ENCODE data around the gene PRUNE2. TPM values are rescaled to one million over a fixed set of nuclear protein-coding genes. Genes with fewer than 3 reads are reported as not detected.

Gene PRUNE2
- total and polyA plus RNA-seq, 11 donors, result 0.51 to 7.7 (median 1.4) TPM

- DNase-seq, result no peak
- Histone ChIP-seq H3K4me1 (peaks cover 0 to 15% (median 0%) of the 10 kb centered on the region in 12 donors), H3K9me3 (peaks cover 0 to 5% (median 0%) of the 10 kb centered on the region in 12 donors), H3K36me3 (no peaks in the 10 kb centered on the region), H3K4me3 (no peak overlapping the region), H3K27ac (no peak overlapping the region), H3K27me3 (no peaks in the 10 kb centered on the region)
- 60 to 82% (median 67%) methylated on average over 1 of the region's 1 CpG for WGBS, 4 donors
- no peak for ATAC-seq
- intact Hi-C loops (cut with DNase I), result loop anchor here in 3 of 10 donors (5.0 kb wide), 1 partner anchor 38 kb away; no protein-coding TSS in a partner anchor
- TF ChIP-seq CTCF (IDR thresholded peaks at IDR 0.05) (no peak), POLR2A (IDR thresholded peaks at IDR 0.05) (no peak)
Measured at GRCh38 chr9:76664120-76664519, 241.8 kb downstream of the PRUNE2 start.

- DNase-seq, result no peak
- Histone ChIP-seq H3K4me1 (peaks cover 0 to 25% (median 0%) of the 10 kb centered on the region in 12 donors), H3K36me3 (no peaks in the 10 kb centered on the region), H3K9me3 (peaks cover 0 to 5% (median 0%) of the 10 kb centered on the region in 12 donors), H3K27me3 (no peaks in the 10 kb centered on the region), H3K4me3 (no peak overlapping the region), H3K27ac (no peak overlapping the region)
- TF ChIP-seq CTCF (IDR thresholded peaks at IDR 0.05) (no peak), POLR2A (IDR thresholded peaks at IDR 0.05) (no peak)
- intact Hi-C loops (cut with DNase I), result loop anchor here in 3 of 10 donors (5.0 kb wide), 1 partner anchor 40 kb away; no protein-coding TSS in a partner anchor
- WGBS, 4 donors, result 32 to 42% (median 37%) methylated on average over 6 of the region's 6 CpGs
- ATAC-seq, result no peak
Measured at GRCh38 chr9:76662476-76663281, 243.2 kb downstream of the PRUNE2 start.

GRCh38 chr9:76658510-76659231 lies 247.2 kb downstream of the PRUNE2 start:
- Histone ChIP-seq H3K4me1 (peaks cover 0 to 63% (median 8%) of the 10 kb centered on the region in 12 donors), H3K36me3 (no peaks in the 10 kb centered on the region), H3K9me3 (peaks cover 0 to 5% (median 0%) of the 10 kb centered on the region in 12 donors), H3K4me3 (no peak overlapping the region), H3K27me3 (no peaks in the 10 kb centered on the region), H3K27ac (no peak overlapping the region)
- intact Hi-C loops (cut with DNase I), result loop anchor here in 9 of 10 donors (1.0 to 10.0 kb wide), 8 partner anchors 44 to 266 kb away; partner anchors contain the start of genes GCNT1 (in 1 of the 9) and RFK (in 1 of the 9)
- ATAC-seq (peak; percentile 57 to 92 (median 83)), DNase-seq (no peak)
- TF ChIP-seq CTCF (IDR thresholded peaks at IDR 0.05) (peak; percentile 28 to 71 (median 54)), POLR2A (IDR thresholded peaks at IDR 0.05) (no peak)
- WGBS, 4 donors, result 50 to 55% (median 52%) methylated on average over 6 of the region's 6 CpGs

- no peaks in the 10 kb centered on the region for H3K27me3 ChIP-seq
- intact Hi-C loops (cut with DNase I), result loop anchor here in 6 of 10 donors (2.0 to 10.0 kb wide), 6 partner anchors 45 to 265 kb away; partner anchors contain the start of genes GCNT1 (in 1 of the 6) and RFK (in 1 of the 6)
- no peak for TF ChIP-seq POLR2A (IDR thresholded peaks at IDR 0.05)
- TF ChIP-seq CTCF (IDR thresholded peaks at IDR 0.05), result no peak
- H3K27ac ChIP-seq, result no peak overlapping the region
- H3K36me3 ChIP-seq, result no peaks in the 10 kb centered on the region
- H3K4me1 ChIP-seq, result peaks cover 0 to 66% (median 8%) of the 10 kb centered on the region in 12 donors
- ATAC-seq (no peak), DNase-seq (no peak)
- H3K9me3 ChIP-seq, result peaks cover 0 to 5% (median 0%) of the 10 kb centered on the region in 12 donors
- H3K4me3 ChIP-seq, result no peak overlapping the region
Measured at GRCh38 chr9:76657265-76657664, 248.6 kb downstream of the PRUNE2 start.

Measured in heart left ventricle (tissue), 16 donors.